Skin epidermis (tissue), 12 donors: Measurements from ENCODE around the gene DPYD.
"Not testable (repeated sequence)": the region's sequence is repeated elsewhere in the genome, so short reads cannot be mapped to it uniquely, and the experiment has no call there.

Experiments used
- H3K27ac ChIP-seq, 21 experiments: fragments of 200-600 bp; sonication (generic) in 11 of 21; one replicate each; pipeline ENCODE4 v1.5.0; 2020; ENCODE audit warnings: mild to moderate bottlenecking in 3 of 21, inconsistent platforms in 2 of 21, moderate library complexity in 2 of 21
- H3K4me3 ChIP-seq, 7 experiments: fragments of 200-600 bp; sonication (generic) in 2 of 7; one replicate each; pipeline ENCODE4 v1.5.0; 2020; ENCODE audit warnings: inconsistent platforms in 2 of 7, mild to moderate bottlenecking in 2 of 7, moderate library complexity in 1 of 7

DPYD gene

DNA sequence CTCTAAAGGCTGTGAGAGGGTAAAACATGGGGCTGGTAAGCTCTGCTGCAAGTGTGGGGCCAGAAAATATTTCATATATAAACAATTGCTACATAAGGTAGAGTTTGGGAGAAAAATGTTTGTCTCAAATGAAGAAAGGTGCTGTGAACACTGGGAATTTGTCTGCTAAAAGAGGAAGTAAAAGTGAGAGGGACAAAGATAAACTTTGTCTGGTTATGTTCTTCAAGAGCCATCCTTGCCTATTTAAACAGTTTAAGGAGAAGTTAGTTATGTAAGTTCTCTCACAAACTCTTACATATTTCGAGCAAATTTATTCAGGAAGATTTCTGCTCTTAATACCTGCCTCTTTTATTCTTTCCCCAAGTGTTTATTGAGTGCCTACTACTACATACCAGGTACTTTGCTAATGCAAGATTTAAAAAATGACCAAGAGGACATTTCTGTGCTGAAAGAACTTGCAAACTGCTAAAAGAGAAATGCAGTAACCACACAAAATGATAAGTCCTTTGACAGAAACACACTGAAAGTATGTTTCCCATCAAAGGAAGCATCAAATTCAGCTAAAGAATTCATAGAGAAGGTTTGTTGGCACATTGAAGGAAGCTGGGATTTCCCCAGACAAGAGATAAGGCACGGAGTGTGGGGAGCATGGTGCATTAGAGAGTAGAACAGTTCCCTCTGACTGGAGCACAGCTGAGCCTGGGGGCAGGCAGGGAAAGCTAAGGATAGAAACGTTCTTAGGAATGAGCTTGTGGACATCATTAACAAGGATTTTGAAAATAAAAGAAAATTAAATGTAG, 650.1 kb downstream of the DPYD start:
- Histone ChIP-seq H3K4me3 (no peak overlapping the region), H3K27ac (no peak overlapping the region)

DNA sequence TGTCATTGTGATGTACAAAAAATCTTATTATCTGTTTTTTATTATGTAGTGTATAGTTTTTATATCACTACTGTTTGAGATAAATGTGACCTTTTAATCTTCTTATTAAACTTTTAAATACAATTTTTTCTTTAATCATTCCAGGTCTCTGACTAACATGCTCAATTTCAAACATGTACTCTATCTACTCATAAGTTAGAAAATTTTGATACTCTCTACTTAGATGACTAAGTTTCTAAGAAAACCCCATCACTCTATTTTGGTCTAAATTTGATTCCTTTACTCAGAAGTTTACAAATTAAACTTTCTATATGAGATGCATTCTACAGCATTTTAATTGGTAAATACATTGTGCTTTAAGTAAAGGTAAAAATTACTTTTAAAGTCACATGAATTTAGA, 655.2 kb downstream of the DPYD start:
- H3K27ac ChIP-seq, result no peak overlapping the region
- no peak overlapping the region for H3K4me3 ChIP-seq

DNA sequence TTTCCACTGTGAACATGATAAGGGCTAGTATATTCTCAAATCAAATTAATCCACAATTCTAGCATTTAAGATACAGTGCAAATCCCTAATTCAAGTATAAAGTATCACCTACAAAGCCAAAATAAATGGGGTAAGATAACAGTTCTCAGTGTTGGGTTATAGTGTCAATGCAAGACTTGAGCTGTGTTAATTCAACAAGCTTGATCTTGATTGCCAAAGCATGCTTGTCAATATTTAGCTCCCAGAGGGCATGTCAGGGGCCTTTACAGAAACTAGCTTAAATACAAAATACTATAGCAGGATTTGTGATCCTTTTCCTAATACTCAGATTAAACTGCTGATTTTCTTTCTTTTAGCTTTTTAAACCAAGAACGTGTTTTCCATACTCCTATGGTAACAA, 658.0 kb downstream of the DPYD start:
- Histone ChIP-seq H3K4me3 (no peak overlapping the region), H3K27ac (no peak overlapping the region)

DNA sequence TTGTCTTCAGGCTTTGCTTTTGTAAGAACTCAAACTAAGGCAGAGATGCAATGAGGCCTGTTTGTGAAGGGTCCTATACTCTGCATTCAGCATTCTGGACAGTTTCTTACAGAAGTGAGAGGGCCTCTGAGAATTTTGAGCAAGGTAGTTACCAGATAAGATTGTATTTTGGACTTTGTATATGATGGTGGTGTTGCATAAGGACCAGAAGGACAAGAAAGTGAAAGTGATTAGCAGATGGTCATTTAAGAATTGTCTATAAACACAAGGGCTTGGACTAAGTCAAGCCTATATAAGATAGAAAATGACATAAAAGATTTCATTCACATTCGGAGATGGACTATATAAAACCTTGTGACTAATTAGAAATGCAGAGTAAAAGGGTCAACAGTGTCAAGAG, 662.2 kb downstream of the DPYD start:
- Histone ChIP-seq H3K27ac (no peak overlapping the region), H3K4me3 (no peak overlapping the region)

DNA sequence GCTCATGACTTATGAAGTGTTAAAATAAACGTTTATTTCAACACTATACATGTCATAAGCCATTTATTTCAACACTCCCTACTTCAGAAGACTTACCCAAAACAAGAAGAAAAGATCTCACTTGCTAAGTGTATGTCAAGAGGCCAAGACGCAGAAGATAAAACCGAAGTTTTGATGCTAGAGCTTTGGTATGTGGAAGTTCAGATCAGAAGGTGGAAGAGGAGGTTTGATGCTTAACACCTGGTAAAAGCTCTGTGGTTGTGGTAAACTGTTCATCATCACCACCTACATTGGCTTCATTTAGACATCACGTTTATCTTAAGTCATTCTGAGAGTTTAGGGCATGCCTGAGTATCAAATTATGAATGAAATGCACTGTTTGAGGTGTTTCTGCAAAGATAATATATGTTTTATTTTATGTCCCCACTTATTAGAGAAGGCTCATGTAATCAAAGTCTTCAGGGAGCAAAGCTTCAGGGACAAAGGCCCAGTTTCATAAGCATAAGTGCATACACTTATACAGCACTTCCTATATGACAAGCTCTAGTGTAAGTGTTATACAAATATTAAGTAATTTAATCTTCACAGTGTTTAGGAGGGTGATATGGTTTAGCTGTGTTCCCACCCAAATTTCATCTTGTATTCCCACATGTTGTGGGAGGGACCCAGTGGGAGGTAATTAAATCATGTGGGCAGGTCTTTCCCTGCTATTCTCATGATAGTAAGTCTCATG, 665.9 kb downstream of the DPYD start:
- Histone ChIP-seq H3K4me3 (no peak overlapping the region), H3K27ac (no peak overlapping the region)

DNA sequence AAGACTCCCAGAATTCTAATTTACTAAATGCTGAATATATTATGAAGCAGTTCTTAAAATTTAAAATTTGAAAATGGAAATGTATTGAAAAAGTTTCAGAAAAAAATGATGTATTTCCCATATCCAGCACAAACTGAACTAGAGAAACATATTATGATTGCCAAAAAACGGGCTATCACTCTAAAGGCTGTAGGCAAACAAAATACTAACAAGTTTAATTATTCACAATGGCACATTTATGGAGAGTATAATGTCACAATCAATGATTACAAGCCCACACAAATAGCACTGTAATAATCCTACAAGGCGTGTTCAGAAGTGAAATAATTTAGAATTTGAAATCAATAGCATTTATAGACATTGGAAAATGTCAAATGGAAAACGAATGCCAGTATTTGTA, 667.9 kb downstream of the DPYD start:
- H3K4me3 ChIP-seq, result no peak overlapping the region
- H3K27ac ChIP-seq, result no peak overlapping the region

DNA sequence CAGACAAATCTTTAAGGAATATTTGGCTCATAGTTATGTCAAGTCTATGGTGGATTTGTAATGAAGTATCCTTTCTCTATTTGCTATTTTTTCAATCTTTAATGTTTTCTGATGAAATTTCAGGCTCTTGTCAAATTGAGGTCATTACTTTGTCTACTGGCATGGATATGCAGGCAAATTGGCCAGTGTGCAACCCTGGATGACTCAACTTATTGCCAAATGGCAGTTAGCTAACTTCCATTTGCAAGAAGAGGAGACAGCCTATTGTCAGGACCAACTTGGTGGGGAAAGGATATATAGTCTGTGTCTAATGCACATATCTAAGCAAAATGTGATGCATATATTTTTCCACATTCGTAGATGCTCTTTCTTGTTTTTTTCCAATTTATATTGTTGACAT, 668.8 kb downstream of the DPYD start:
- no peak overlapping the region for H3K4me3 ChIP-seq
- no peak overlapping the region for H3K27ac ChIP-seq

DNA sequence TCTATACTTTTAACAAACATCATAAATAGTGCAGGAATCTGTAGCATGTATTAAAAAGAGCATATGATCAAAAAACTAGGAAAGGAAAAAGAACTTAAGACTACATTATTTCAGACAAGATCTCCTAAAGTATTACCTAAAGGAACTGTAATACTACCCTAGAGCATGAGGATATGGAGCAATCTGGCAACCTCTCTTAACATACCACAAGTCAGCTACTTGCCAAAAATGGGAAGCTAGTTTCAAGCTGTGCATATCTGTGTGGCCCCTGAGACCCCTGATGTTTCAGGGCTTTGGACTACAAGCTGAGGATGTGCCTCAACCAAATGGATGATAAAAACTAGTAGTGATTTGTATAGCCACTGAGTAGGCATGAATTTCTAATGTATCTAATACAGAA, 673.6 kb downstream of the DPYD start:
- H3K4me3 ChIP-seq, result no peak overlapping the region
- H3K27ac ChIP-seq, result no peak overlapping the region

DNA sequence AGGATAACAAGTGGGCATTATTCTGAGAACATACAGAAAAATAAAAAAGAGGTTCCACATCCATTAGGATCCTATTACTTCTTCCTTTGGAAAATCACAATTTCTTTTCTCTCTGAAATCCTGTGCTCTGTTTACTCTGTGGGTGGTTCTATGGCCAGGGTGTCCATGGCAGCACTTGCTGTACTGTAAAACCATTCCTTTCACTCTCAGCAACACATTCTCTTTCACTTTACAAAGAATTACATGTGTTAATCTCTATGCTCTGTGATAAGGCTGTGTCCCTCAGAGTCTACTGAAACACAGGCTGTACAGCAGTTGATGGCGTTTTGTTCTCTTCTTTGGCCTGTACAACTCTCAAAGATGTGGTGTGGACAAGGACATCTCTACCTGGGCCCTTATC, 675.2 kb downstream of the DPYD start:
- Histone ChIP-seq H3K4me3 (no peak overlapping the region), H3K27ac (no peak overlapping the region)

DNA sequence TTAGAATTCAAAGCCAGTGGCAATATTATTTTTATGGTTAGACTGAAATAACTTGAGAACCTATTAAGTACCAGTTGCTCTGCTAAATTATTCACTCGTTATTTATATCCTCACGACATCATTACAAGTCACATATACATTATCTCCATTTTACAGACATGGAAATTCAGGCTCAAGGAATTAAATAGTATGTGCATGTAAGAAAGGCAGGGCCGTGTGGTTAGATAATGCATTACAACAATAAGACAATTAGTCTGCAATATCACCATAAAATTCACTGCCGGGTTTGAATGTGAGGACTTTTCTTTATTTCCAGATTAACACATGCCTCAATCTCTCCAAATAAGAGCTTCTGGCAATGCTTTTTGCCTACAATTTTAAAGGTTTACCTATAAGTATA, 675.8 kb downstream of the DPYD start:
- H3K4me3 ChIP-seq, result no peak overlapping the region
- no peak overlapping the region for H3K27ac ChIP-seq

DNA sequence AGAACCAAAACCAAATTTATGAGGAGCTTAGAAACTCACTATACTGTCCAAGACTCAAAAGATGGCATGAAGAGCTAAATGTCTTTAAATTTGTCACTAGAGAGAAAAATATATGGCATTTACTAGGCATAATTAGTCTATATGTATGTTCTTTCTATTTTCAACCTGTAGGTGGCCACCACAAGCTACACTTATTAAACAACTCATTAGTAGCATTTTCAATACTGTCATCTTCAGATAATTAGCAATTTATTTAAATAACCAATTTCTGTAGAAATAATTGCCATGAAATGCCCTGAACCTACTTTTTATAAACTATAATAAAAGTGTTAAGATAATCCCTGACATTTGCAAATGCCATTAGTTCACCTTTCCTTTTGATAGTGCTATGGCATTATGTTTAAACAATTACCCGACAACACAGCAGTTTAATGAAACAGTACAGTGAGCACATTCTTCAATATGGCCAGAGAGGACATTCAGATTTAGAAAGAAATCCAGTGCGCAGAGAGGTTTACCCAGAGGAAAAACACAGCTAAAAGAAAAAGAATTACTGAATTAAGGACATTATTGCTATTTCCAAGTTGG, 676.8 kb downstream of the DPYD start:
- no peak overlapping the region for H3K27ac ChIP-seq
- no peak overlapping the region for H3K4me3 ChIP-seq

DNA sequence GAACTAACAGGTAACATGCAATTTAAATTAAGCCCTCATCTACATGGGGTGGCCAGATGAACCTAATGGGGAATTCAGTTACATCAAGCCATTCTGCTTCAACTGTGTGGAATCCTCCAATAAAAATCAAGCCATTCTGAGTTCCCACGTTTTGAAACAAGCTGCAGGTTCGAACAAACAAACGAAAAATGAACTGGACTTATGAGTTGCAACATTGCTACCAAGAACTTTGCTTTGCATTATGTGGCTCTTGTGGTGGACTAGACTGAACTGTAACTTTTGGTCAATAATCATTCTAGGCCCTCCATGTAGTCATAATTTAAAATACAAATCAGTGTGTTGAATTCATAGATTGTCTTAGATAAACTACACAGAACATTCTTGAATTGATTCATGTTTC, 682.0 kb downstream of the DPYD start:
- Histone ChIP-seq H3K4me3 (no peak overlapping the region), H3K27ac (no peak overlapping the region)

DNA sequence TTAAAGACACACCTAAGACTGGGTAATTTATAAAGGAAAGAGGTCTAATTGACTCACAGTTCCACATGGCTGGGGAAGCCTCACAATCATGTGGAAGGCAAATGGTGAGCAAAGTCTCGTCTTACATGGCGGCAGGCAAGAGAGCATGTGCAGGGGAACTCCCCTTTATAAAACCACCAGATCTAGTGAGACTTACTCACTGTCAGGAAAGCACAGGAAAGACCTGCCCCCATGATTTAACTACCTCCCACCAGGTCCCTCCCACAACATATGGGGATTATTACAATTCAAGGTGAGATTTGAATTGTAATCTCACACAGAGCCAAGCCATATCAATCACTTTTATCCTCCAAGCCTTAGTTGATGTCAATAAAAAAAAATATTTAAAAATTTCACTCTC, 689.5 kb downstream of the DPYD start:
- not testable (repeated sequence) for H3K27ac ChIP-seq, H3K4me3 ChIP-seq

DNA sequence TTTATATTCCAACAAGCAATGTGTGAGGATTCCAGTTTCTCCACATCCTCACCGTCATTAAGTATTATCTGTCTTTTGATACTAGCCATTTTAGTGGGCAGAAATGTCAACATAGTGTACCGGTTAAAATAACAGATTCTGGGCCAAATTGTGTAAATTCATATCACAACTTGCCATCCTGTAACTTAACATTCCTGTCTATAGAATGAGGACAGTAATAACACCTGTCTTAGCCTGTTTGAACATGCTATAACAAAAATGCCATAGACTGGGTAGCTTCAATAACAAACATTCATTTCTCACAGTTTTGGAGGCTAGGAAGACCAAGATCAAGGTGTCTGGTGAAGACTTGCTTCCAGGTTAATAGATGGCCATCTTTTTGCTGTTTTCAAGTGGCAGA, 708.2 kb downstream of the DPYD start:
- H3K27ac ChIP-seq, result no peak overlapping the region
- H3K4me3 ChIP-seq, result no peak overlapping the region

DNA sequence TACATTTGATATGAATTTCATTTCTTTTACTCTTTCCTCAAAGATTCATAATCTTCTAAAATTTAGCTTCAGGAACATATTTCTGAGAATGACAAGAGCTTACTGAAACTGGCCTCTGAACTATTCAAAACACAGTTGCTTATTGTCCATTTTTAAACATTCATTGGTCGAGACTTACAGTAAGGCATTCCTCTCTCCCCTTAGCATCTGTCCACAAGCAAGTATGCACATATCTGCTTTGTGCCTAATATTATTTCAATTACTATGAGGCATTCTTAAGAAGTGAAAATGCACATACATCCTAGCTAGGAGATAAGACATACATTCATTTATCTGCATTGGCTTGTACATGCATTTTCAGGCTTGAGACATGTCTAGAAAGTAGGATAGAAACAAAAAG, 710.5 kb downstream of the DPYD start:
- H3K4me3 ChIP-seq, result no peak overlapping the region
- H3K27ac ChIP-seq, result no peak overlapping the region

DNA sequence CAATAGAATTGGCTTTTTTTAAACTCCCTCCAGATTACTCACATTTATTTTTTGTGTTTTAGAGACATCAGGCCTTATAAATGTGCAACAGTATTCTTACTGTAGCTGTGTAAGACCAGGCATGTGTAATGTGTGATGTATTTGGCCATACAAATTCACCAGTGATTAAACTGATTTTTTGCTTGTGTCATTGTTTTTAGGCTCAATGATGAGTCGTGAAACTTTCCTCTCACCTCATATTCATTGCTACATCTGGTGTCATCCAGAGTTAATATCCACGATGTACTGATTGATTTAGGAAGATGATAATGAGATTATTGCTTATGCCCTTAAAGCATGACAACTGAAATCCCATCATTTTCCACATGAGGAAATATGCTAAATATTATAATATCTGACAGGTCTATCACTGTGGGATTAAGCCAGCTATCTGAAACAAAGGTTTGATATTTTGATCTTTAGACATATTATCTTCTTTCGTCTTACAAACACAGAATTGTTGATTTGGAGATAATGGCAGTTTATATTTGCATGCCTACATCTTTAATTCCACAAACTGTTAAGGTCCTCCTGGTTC, 711.4 kb downstream of the DPYD start:
- Histone ChIP-seq H3K27ac (no peak overlapping the region), H3K4me3 (no peak overlapping the region)

DNA sequence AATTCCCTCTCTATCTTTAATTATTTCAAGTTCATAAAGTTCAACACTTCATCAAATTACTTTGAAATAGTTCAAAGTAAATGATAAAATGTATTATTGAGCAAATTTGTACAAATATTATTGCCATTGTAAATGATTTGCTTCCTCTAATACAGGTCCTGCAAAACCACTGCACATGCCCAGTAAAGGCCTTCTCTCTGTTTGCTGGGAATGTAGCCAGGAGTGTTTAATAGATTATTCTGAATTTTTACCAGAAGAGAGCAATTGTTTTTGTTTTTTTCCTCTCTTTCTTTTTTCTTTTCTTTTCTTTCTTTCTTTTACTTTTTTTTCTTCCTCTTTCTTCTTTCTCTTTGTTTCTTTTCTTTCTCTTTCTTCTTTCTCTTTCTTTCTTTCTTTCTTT, 713.0 kb downstream of the DPYD start:
- Histone ChIP-seq H3K4me3 (no peak overlapping the region), H3K27ac (no peak overlapping the region)

DNA sequence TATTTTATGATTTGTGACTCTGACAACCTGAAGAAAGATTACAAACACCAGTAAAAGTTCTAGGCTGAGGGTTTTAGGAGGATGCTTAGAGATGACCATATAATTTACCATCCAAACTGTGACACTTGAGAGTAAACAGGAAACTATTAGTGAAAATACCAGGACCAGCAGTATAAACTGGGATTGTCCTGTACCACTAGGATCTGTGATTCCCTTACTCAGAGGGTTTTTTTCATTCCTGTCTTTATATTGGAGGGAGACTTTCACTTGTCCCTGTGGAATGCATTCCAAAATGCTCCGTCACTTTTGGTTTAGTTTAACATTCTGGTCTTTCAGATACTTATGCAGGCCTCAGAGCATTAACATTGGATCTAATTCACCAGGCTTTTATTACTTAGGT, 716.4 kb downstream of the DPYD start:
- Histone ChIP-seq H3K4me3 (no peak overlapping the region), H3K27ac (no peak overlapping the region)

DNA sequence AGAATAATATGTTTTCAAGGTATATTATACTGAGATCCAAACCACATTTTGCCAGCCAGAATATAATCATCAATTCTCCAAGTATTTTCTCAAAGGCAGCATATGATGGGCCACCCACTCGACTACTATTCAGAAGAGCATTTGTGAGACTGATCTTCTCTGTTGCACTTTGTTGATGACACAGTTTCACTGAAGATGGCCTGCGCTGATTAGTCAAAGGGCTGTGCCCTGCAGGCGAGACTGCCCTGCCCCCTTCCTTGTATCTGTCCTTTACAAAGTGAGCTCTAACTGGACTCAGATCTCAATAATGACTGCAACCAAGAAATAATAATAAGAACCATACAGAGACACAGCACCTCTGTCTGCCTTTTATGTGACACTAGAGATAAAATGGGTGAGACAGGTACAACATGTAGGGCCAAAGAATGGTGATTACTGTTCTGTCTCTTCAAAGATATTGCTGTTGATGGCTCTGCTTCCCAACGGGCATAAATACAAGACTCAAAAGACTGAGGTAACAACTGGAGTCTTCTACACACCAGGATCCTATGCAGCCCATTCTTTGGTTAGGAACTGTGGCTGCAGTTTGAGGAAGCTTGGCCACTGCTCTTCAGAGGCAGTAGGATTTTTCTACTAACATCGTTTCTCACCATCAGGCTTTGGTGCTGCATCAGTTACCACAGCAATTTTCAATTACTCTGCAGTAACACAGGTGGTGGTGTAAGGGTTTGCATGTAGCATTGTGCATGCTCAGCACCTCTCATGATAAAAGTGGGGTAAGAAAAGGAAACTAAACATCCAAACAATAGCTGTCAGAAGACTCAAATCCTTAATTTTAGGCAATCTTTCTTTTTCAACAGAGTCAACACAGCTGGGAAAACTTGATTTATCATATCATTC, 718.1 kb downstream of the DPYD start:
- Histone ChIP-seq H3K27ac (no peak overlapping the region), H3K4me3 (no peak overlapping the region)

DNA sequence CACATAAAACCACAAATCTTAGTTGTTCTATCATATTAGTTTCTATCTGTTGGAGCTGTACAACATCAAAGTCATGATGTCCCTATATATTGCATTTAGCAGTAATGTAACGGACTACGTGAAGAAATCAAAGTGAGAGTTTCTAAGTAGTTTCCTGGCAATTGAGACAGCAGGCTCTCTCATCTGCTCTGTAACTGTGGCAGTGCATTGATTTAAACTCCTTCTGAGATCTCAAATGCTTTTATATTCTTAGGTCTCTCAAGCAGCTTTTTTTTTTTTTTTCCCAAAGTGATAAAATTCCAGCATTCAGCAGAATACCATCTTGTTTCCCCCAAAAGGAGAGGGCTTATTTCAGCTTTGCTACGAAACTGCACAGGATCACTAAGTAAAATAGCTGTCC, 719.2 kb downstream of the DPYD start:
- Histone ChIP-seq H3K27ac (no peak overlapping the region), H3K4me3 (no peak overlapping the region)
